ENCODE results near the gene SLC34A1. TPM values are rescaled to one million over a fixed set of nuclear protein-coding genes. Genes with fewer than 3 reads are reported as not detected.
A peak's percentile ranks its signal among the peaks of the same experiment; 100 is the strongest.

The SLC34A1 gene
- polyA plus RNA-seq, 6 donors from 2014 or later: not detected

DNA sequence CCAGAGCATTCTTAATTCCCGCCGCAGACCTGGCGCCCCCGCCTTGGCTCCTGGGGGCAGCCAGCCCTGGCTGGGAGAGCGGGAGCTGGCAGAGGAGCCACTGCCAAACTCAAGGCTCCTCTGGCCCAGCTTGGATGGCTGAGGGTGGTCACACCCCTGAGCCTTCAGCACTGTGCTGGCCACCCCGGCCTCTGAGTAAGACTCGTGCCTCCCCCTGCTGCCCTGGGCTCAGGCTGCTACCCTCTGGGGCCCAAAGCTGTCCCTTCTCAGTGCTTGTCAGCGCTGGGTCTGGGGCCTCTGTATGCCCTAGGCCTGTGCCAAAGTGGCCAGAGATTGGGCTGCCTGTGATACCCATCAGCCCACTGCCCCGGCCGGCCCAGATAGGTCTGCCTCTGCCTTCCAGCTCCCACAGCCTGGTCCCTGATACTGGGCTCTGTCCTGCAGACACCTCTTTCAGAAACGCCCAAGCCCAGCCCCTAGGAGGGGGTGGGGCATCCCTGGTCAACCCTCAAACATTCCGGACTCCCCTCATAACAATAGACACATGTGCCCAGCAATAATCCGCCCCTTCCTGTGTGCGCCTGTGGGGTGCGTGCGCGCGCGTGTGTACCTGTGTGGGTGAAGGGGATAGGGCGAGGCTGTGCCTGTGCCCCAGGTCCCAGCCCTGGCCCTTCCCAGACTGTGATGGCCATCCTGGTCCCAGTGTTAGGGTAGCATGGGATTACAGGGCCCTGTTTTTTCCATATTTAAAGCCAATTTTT lies 58.0 kb downstream of the SLC34A1 start:
- no peak overlapping the region for H3K4me3 Mint-ChIP-seq

DNA sequence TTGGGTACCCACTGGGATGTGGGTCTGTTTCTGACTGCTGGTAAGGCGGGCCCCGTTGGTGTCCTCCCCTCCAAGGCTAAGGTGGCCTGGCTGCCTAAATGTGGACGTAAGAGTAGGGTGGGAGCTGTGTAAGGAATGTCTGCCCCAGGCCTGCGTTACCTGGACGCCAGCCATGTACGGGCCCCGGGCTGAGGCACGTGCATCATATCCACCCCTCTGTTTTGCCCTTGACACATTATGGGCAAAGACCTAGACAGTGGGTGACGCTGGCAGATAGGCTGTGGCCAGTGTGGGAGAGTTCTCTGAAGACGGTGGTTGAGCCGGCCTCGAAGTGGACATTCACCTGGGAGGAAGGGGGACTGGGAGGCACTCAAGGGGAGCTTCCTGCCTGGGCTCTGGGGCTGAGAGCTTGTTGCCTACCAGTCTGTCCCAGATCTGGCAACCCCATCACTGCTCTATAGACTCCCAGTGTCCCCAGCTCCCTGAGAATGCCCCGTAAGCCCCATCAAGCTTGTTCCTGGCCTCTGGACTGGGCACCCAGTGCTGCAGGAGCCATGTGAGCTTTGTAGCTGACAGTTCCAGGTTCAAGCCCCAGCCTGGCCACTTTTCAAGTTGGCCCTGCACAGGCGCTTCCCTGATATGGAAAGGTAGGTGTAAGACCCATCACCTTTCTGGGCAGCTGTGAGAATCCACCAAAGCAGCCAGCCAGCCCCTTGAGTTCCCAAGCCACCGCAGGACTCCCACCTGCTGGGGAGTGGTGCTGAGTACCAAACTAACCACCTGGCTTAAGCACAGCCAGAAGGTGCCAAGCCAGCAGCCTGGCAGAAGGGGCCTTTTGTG lies 59.1 kb downstream of the SLC34A1 start:
- Mint-ChIP-seq H3K4me3 (peak overlapping the region in 1 of 8 donors; percentile 9), H3K27me3 (no peaks in the 10 kb centered on the region), H3K9me3 (no peaks in the 10 kb centered on the region), H3K4me1 (peaks cover 40 to 44% (median 42%) of the 10 kb centered on the region in 3 donors), H3K27ac (peak overlapping the region in 5 of 6 donors; percentile 27 to 98 (median 84)), H3K36me3 (peaks cover 7% of the 10 kb centered on the region in 2 donors)
- ATAC-seq (ENCODE audit: low read depth in 2 of 2): no peak
- no peak for DNase-seq

More for the DNA sequence above, 58.0 kb downstream of the SLC34A1 start:
- ATAC-seq (ENCODE audit: low read depth in 2 of 2) (no peak), DNase-seq (no peak)
- Mint-ChIP-seq H3K36me3 (peaks cover 7% of the 10 kb centered on the region in 2 donors), H3K4me1 (peaks cover 33 to 44% (median 37%) of the 10 kb centered on the region in 3 donors), H3K9me3 (no peaks in the 10 kb centered on the region), H3K27me3 (no peaks in the 10 kb centered on the region), H3K27ac (peak overlapping the region in 3 of 6 donors; percentile 42 to 84 (median 57))

GRCh38 chr5:177444106-177445051 lies 60.1 kb downstream of the SLC34A1 start:
- Mint-ChIP-seq H3K4me3 (peak overlapping the region; percentile 75 to 93 (median 82)), H3K9me3 (no peaks in the 10 kb centered on the region), H3K4me1 (peaks cover 42 to 46% (median 46%) of the 10 kb centered on the region in 3 donors), H3K27ac (peak overlapping the region; percentile 93 to 99 (median 96)), H3K36me3 (peaks cover 5 to 7% of the 10 kb centered on the region in 2 donors), H3K27me3 (no peaks in the 10 kb centered on the region)
- DNase-seq (no peak), ATAC-seq (ENCODE audit: low read depth in 2 of 2) (peak; percentile 15 to 27)

DNA sequence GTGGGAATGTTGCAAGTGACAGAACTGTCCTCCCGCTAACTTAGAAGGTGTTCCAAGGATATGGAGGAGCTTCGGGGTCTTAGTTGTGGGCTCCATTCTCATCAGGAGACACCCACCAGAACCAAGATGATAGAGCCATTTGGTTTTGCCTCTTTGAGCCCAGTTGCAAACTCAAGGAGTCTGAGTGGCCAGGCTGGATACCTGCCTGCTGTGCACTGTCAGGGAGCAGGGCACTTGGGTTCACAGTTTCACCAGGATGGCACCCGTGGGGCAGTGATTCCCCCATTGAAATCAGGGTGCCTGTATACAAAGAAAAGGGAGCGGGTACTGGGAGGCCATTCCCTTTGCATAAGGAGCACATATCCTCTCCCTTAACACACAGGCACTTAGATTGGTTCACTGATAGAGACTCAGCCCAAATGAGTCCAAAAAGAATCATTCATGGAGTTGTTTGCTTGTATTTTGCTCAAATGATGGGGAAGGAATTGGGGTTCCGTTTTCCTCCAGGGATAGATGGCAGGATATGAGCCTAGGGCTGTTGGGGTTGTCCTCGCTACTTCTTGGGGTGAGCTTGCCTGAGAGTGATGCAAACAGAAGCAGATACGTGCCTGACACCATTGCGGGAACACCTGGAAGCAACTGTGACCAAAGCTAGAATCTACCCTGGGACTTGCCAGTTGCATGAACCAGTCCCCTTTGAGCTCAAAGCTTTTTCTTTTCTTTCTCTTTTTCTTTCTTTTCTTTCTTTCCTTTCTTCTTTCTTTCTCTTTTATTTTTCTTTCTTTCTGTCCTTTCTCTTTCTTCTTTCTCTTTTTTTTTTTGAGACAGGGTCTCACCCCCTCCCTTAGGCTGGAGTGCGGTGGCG lies 61.0 kb downstream of the SLC34A1 start:
- ATAC-seq (ENCODE audit: low read depth in 2 of 2) (no peak), DNase-seq (no peak)
- peaks cover 40 to 42% (median 40%) of the 10 kb centered on the region in 3 donors for H3K4me1 Mint-ChIP-seq
- no peaks in the 10 kb centered on the region for H3K9me3 Mint-ChIP-seq
- H3K4me3 Mint-ChIP-seq: peak overlapping the region; percentile 75 to 93 (median 87)
- H3K27me3 Mint-ChIP-seq: no peaks in the 10 kb centered on the region
- peak overlapping the region; percentile 93 to 99 (median 96) for H3K27ac Mint-ChIP-seq
- no peaks in the 10 kb centered on the region for H3K36me3 Mint-ChIP-seq

DNA sequence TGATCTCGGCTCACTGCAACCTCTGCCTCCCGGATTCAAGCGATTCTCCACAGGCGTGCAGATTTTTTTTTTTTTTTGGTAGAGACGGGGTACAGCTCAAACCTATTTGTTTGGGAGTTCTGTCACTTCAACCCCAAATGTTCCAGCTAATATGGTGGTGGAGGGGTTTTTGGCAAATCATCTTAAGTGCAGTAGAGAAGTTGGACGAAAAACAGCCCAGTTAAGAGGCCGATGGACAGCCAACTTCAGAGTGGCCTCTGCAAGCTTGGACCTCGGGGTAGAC lies 61.6 kb downstream of the SLC34A1 start:
- peak overlapping the region; percentile 75 to 93 (median 87) for H3K4me3 Mint-ChIP-seq
- peaks cover 40 to 46% (median 44%) of the 10 kb centered on the region in 3 donors for H3K4me1 Mint-ChIP-seq
- peak overlapping the region; percentile 93 to 99 (median 96) for H3K27ac Mint-ChIP-seq
- no peaks in the 10 kb centered on the region for H3K9me3 Mint-ChIP-seq
- no peaks in the 10 kb centered on the region for H3K36me3 Mint-ChIP-seq
- no peaks in the 10 kb centered on the region for H3K27me3 Mint-ChIP-seq
- DNase-seq (no peak), ATAC-seq (ENCODE audit: low read depth in 2 of 2) (no peak)

GRCh38 chr5:177446200-177447065 lies 62.2 kb downstream of the SLC34A1 start, which contains the start of gene PRR7:
Gene PRR7 (plus strand): TSS chr5:177446814. CDS start chr5:177455068, 8,254 bp downstream.
- Mint-ChIP-seq H3K9me3 (no peaks in the 10 kb centered on the region), H3K36me3 (no peaks in the 10 kb centered on the region), H3K27ac (peak within 1 kb of the TSS; percentile 93 to 99 (median 96)), H3K4me3 (peak within 1 kb of the TSS; percentile 75 to 93 (median 87)), H3K4me1 (peaks cover 40 to 47% (median 47%) of the 10 kb centered on the region in 3 donors), H3K27me3 (no peaks in the 10 kb centered on the region)
- ATAC-seq (ENCODE audit: low read depth in 2 of 2): peak; percentile 62 to 69
- DNase-seq: peak; percentile 79

GRCh38 chr5:177447066-177447610 lies 62.9 kb downstream of the SLC34A1 start:
- peak; percentile 50 to 58 for ATAC-seq (ENCODE audit: low read depth in 2 of 2)
- Mint-ChIP-seq H3K9me3 (no peaks in the 10 kb centered on the region), H3K4me3 (peak overlapping the region in 7 of 8 donors; percentile 49 to 86 (median 75)), H3K36me3 (no peaks in the 10 kb centered on the region), H3K27me3 (no peaks in the 10 kb centered on the region), H3K27ac (peak overlapping the region in 1 of 6 donors; percentile 85), H3K4me1 (peaks cover 44 to 50% (median 47%) of the 10 kb centered on the region in 3 donors)
- peak; percentile 72 for DNase-seq

- H3K9me3 Mint-ChIP-seq: no peaks in the 10 kb centered on the region
- H3K27me3 Mint-ChIP-seq: no peaks in the 10 kb centered on the region
- H3K27ac Mint-ChIP-seq: peak overlapping the region in 4 of 6 donors; percentile 60 to 85 (median 76)
- ATAC-seq (ENCODE audit: low read depth in 2 of 2) (peak in 1 of 2 donors; percentile 1), DNase-seq (no peak)
- no peaks in the 10 kb centered on the region for H3K36me3 Mint-ChIP-seq
- H3K4me3 Mint-ChIP-seq: peak overlapping the region; percentile 64 to 86 (median 76)
- peaks cover 42 to 52% (median 47%) of the 10 kb centered on the region in 3 donors for H3K4me1 Mint-ChIP-seq
These were observed 63.5 kb downstream of the SLC34A1 start for GRCh38 chr5:177447611-177448243.
